Measurements from ENCODE around the gene DNAH7. TPM values are rescaled to one million over a fixed set of nuclear protein-coding genes. Genes with fewer than 3 reads are reported as not detected.

The DNAH7 gene
- total and polyA plus RNA-seq, 2 experiments from 2014 or later: 0.35 to 1.1 TPM

DNA sequence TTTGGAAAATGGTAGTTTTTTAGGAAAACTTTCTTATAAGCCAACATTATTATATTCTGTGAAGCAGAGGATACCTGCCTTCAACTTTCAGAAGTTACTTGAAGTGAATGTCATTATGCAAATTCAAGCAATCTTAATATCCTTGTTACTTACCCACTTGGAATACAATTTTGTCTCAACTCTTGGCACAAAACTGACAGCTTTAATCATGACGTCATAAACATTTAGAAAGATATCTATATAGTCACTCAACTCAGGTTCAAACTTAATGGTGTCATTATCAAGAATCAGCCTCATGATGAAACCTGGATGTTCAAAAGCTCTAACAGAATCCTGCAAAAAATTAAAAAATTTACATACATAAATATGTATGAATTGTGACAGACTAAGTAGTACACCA lies 68.1 kb downstream of the DNAH7 start:
- no peaks in the 10 kb centered on the region for H3K36me3 Mint-ChIP-seq (ENCODE audit: low read depth)
- no peak overlapping the region for H3K4me3 Mint-ChIP-seq
- H3K4me2 ChIP-seq: no peak overlapping the region
- H3F3A ChIP-seq (replicated peaks; ENCODE audit: low read depth): no peaks in the 10 kb centered on the region
- H3K27ac Mint-ChIP-seq: no peak overlapping the region
- no peak for DNase-seq (ENCODE audit: low spot score)
- H4K20me1 ChIP-seq (replicated peaks; ENCODE audit: insufficient read depth): no peaks in the 10 kb centered on the region
- H2AFZ ChIP-seq: no peak overlapping the region
- H3K4me3 ChIP-seq: no peak overlapping the region
- H3K9me2 ChIP-seq (ENCODE audit: insufficient read depth): peaks cover 4% of the 10 kb centered on the region; the same call in 1 of the 2 replicates
- ATAC-seq: no peak
- TF ChIP-seq NANOG (IDR thresholded peaks at IDR 0.05; ENCODE audit: borderline replicate concordance) (no peak), ZNF331 (CRISPR knock-in tag; IDR thresholded peaks at IDR 0.05; ENCODE audit: low read depth) (no peak), EZH2 (IDR thresholded peaks at IDR 0.05; ENCODE audit: low read depth, unreplicated experiment) (no peak), ZNF114 (CRISPR knock-in tag; IDR thresholded peaks at IDR 0.05) (no peak), CREB1 (CRISPR knock-in tag; IDR thresholded peaks at IDR 0.05; ENCODE audit: low read depth) (no peak), EZH2phosphoT487 (IDR thresholded peaks at IDR 0.05; ENCODE audit: unreplicated experiment) (no peak), STAT1 (IDR thresholded peaks at IDR 0.05; ENCODE audit: unreplicated experiment) (no peak), POLR2AphosphoS5 (IDR thresholded peaks at IDR 0.05; ENCODE audit: low read depth) (no peak), JUNB (IDR thresholded peaks at IDR 0.05; ENCODE audit: unreplicated experiment) (no peak)
- TF ChIP-seq, protein P1, sequence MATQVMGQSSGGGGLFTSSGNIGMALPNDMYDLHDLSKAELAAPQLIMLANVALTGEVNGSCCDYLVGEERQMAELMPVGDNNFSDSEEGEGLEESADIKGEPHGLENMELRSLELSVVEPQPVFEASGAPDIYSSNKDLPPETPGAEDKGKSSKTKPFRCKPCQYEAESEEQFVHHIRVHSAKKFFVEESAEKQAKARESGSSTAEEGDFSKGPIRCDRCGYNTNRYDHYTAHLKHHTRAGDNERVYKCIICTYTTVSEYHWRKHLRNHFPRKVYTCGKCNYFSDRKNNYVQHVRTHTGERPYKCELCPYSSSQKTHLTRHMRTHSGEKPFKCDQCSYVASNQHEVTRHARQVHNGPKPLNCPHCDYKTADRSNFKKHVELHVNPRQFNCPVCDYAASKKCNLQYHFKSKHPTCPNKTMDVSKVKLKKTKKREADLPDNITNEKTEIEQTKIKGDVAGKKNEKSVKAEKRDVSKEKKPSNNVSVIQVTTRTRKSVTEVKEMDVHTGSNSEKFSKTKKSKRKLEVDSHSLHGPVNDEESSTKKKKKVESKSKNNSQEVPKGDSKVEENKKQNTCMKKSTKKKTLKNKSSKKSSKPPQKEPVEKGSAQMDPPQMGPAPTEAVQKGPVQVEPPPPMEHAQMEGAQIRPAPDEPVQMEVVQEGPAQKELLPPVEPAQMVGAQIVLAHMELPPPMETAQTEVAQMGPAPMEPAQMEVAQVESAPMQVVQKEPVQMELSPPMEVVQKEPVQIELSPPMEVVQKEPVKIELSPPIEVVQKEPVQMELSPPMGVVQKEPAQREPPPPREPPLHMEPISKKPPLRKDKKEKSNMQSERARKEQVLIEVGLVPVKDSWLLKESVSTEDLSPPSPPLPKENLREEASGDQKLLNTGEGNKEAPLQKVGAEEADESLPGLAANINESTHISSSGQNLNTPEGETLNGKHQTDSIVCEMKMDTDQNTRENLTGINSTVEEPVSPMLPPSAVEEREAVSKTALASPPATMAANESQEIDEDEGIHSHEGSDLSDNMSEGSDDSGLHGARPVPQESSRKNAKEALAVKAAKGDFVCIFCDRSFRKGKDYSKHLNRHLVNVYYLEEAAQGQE (IDR thresholded peaks at IDR 0.05; ENCODE audit: unreplicated experiment): no peak
- TF ChIP-seq, protein P2, sequence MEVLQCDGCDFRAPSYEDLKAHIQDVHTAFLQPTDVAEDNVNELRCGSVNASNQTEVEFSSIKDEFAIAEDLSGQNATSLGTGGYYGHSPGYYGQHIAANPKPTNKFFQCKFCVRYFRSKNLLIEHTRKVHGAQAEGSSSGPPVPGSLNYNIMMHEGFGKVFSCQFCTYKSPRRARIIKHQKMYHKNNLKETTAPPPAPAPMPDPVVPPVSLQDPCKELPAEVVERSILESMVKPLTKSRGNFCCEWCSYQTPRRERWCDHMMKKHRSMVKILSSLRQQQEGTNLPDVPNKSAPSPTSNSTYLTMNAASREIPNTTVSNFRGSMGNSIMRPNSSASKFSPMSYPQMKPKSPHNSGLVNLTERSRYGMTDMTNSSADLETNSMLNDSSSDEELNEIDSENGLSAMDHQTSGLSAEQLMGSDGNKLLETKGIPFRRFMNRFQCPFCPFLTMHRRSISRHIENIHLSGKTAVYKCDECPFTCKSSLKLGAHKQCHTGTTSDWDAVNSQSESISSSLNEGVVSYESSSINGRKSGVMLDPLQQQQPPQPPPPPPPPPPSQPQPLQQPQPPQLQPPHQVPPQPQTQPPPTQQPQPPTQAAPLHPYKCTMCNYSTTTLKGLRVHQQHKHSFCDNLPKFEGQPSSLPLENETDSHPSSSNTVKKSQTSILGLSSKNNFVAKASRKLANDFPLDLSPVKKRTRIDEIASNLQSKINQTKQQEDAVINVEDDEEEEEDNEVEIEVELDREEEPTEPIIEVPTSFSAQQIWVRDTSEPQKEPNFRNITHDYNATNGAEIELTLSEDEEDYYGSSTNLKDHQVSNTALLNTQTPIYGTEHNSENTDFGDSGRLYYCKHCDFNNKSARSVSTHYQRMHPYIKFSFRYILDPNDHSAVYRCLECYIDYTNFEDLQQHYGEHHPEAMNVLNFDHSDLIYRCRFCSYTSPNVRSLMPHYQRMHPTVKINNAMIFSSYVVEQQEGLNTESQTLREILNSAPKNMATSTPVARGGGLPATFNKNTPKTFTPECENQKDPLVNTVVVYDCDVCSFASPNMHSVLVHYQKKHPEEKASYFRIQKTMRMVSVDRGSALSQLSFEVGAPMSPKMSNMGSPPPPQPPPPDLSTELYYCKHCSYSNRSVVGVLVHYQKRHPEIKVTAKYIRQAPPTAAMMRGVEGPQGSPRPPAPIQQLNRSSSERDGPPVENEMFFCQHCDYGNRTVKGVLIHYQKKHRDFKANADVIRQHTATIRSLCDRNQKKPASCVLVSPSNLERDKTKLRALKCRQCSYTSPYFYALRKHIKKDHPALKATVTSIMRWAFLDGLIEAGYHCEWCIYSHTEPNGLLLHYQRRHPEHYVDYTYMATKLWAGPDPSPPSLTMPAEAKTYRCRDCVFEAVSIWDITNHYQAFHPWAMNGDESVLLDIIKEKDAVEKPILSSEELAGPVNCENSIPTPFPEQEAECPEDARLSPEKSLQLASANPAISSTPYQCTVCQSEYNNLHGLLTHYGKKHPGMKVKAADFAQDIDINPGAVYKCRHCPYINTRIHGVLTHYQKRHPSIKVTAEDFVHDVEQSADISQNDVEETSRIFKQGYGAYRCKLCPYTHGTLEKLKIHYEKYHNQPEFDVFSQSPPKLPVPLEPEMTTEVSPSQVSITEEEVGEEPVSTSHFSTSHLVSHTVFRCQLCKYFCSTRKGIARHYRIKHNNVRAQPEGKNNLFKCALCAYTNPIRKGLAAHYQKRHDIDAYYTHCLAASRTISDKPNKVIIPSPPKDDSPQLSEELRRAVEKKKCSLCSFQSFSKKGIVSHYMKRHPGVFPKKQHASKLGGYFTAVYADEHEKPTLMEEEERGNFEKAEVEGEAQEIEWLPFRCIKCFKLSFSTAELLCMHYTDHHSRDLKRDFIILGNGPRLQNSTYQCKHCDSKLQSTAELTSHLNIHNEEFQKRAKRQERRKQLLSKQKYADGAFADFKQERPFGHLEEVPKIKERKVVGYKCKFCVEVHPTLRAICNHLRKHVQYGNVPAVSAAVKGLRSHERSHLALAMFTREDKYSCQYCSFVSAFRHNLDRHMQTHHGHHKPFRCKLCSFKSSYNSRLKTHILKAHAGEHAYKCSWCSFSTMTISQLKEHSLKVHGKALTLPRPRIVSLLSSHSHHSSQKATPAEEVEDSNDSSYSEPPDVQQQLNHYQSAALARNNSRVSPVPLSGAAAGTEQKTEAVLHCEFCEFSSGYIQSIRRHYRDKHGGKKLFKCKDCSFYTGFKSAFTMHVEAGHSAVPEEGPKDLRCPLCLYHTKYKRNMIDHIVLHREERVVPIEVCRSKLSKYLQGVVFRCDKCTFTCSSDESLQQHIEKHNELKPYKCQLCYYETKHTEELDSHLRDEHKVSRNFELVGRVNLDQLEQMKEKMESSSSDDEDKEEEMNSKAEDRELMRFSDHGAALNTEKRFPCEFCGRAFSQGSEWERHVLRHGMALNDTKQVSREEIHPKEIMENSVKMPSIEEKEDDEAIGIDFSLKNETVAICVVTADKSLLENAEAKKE (CRISPR knock-in tag; IDR thresholded peaks at IDR 0.05): no peak
- TF ChIP-seq, protein P3, sequence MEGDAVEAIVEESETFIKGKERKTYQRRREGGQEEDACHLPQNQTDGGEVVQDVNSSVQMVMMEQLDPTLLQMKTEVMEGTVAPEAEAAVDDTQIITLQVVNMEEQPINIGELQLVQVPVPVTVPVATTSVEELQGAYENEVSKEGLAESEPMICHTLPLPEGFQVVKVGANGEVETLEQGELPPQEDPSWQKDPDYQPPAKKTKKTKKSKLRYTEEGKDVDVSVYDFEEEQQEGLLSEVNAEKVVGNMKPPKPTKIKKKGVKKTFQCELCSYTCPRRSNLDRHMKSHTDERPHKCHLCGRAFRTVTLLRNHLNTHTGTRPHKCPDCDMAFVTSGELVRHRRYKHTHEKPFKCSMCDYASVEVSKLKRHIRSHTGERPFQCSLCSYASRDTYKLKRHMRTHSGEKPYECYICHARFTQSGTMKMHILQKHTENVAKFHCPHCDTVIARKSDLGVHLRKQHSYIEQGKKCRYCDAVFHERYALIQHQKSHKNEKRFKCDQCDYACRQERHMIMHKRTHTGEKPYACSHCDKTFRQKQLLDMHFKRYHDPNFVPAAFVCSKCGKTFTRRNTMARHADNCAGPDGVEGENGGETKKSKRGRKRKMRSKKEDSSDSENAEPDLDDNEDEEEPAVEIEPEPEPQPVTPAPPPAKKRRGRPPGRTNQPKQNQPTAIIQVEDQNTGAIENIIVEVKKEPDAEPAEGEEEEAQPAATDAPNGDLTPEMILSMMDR (conservative IDR thresholded peaks at IDR 0.05; ENCODE audit: low read depth in 2 of 2): no peak
- TF ChIP-seq, protein P4, sequence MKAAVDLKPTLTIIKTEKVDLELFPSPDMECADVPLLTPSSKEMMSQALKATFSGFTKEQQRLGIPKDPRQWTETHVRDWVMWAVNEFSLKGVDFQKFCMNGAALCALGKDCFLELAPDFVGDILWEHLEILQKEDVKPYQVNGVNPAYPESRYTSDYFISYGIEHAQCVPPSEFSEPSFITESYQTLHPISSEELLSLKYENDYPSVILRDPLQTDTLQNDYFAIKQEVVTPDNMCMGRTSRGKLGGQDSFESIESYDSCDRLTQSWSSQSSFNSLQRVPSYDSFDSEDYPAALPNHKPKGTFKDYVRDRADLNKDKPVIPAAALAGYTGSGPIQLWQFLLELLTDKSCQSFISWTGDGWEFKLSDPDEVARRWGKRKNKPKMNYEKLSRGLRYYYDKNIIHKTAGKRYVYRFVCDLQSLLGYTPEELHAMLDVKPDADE (IDR thresholded peaks at IDR 0.05): no peak
- no peaks in the 10 kb centered on the region for H3K9me3 Mint-ChIP-seq
- H3K27me3 Mint-ChIP-seq (ENCODE audit: insufficient read depth, low read depth, poor library complexity): no peaks in the 10 kb centered on the region
- no peaks in the 10 kb centered on the region; the same call in none of the 2 replicates for H3K4me1 ChIP-seq (ENCODE audit: insufficient read depth)
- H3K79me2 ChIP-seq (replicated peaks; ENCODE audit: insufficient read depth): no peaks in the 10 kb centered on the region
- no peaks in the 10 kb centered on the region for H3K27me3 ChIP-seq (ENCODE audit: insufficient read depth)
- H3K27ac ChIP-seq (ENCODE audit: low read depth): no peak overlapping the region
- H3K4me1 Mint-ChIP-seq: peaks cover 11% of the 10 kb centered on the region; the same call in 2 of the 3 replicates
- H3K36me3 ChIP-seq (ENCODE audit: insufficient read depth): no peaks in the 10 kb centered on the region
